GM18873 (cell line): Measurements from ENCODE around the gene KCNMA1.

Source experiments
- ATAC-seq: cut with Tn5 transposase; IDR thresholded peaks from one replicate; pipeline ENCODE4 v1.9.1; 2021; ENCODE audit warnings: mild to moderate bottlenecking, moderate library complexity, moderate number of reproducible peaks; ENCODE audit not compliant: unreplicated experiment, low FRiP score

KCNMA1 gene

DNA sequence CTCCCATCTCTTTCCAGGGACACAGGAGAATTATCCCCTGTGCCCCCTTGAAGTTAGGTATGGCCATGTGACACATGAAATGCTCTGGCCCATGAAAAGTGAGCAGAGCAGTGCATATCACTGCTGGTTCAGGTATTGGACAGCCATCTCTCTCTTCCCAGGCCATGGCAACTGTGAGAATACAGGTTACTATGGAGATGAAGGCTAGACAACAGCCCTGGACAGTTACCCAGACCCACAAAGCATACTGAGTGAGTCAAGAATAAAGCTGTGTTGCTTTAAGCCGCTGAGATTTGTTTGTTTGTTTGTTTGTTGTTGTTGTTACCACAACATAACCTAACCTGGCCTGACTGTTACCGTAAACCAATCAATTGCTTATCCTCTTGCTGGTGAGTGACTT, 722.3 kb downstream of the KCNMA1 start:
- no peak for ATAC-seq

DNA sequence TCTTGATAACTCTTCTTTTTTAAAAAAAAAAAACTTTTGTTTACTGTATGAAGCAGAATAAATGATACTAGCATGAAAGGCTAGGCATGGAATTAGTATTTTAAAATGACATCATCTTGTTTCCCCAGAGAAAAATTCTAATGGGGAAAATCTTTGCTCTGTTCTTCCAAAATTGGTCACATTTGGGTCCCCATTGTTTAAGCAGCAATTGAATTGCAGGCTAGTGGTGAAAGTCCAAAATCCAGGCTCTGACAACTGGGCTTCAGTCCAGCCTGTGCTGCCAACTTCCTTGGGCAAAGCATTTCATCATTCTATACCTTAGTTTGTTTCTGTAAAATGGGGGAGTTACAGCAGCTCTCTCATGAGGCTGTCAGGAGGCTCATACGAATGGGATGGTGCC, 726.4 kb downstream of the KCNMA1 start:
- ATAC-seq: no peak

DNA sequence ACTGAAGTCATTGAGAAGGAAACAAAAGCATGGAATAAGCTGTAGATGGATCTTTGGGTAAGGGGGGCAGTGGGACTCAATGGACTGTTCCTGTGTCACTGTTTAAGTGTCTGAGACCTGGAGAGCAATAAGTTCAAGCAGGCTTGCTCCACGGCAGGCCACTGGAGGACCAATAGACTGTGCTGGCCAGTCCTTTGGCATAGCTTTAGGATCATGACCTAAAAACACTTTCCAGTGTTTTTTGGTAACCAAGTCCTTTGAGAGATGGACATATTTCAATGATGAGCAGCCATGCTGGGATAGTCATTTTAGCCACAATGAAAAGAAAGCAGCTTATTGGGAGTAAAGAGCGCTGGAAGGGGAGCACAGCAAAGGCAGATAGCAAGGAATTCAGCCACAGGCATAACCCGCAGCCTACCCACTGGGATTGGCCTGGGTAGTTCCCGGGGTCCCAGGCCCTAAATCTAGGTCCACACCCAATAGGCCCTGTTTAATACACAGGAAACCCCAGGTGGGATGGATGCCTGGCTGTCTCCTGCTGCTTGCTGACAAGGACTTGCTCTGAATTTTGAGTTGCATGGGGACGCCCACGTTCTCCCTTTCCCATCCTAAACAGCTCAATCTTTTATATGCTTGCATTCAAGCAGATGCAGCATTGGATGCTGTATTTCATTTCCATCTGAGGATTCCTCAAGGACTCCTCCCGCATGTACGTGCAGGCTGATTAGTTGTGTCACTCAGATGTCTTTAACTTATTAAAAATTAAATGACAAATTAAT, 727.2 kb downstream of the KCNMA1 start:
- ATAC-seq: no peak

DNA sequence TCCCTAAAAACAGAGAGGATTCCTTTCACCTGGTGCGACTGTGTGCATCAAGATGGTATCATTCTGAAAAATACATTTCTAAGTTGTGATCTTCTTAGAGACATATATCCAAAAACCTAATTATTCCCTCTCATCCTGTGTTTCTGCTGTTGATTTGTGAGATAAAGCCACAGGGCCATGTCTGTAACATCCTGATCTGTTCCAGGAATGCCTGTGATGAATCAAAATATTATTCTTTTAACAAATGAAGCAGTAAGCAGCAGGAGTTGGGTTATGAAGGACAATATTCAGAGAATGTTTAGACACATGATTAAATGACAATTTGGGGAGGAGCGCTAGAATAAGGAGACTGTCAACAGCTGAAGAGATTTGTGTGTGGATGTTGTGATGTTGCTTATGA, 731.4 kb downstream of the KCNMA1 start:
- no peak for ATAC-seq

DNA sequence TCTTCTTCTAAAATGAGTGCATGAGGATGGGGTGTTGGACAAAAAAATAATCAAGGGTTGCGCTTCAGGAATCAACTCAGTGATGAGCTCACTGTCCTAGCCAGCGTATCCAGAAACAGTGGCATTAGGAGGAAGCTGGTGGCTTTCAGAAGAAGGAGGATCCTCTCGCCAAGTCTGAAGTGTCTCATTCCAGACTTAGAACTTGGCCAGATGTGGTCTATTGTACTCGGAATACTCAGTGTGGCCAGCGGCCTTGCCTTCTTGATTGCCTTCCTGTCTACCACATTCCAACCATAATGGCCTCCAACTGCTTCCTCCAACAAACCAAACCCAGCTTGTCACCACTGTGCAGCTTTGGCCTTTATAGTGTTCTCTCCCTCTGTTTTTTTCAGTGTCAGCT, 732.4 kb downstream of the KCNMA1 start:
- no peak for ATAC-seq

DNA sequence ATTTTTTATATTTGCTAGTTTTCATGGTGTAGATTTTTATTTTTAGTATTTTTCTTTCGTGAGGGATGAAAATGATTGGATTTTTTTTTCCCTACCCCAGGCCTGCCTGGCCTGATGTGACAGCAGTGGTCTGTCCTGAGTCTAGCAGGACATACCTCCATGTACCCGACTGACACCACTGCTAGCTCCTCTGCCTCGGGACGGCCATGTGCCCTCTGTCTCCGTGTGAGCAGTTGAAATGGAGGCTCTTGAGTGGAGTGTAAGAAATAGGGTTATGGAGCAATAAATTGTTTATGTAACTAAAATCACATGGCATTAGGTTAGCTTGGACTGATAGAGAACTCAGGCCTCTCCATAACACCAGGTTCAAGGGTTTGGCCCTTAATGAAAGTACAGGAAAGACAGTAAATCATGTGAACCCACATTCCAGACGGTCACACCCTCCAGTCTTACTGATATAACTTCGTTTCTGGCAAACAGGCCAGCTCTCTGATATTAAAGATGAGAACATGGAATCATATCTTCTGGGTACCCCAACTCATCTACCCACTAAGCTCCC, 734.1 kb downstream of the KCNMA1 start:
- no peak for ATAC-seq

DNA sequence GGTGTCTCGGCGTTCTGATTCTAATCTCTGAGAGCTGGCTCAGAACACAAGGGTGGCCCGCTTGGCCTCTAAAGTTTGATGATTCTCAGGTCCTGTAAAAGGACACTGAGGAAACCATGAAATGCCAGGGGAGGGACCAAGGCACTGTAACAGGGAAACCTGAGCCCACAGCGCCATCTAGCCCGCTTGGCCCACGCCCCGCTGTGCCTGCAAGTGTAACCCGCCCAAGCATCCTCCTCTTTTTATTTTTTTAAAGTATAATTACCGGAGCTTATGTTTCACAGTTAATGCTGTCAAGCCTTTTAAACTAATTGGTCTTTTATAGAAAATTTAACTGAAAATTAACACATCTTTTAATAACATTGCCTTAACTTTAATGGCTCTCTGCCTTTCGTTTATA, 734.7 kb downstream of the KCNMA1 start:
- no peak for ATAC-seq

DNA sequence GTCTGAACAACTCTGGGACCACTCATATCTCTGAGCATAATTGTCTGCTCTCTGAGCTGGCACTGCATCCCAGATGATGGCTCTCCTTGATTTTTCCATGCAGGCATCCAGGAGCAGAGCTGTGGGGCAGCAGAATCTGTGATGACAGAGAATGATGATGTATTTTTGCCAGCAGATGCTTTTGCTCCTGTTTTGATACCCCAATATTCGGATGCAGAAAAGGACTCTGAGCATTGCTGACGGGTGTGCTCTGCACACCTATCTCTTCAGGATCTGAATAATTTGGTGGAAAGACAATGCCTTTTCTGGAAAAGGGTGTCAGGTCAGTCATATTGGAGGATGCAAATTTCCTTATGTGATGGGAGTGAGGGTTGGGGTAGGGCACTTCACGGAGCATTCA, 735.9 kb downstream of the KCNMA1 start:
- ATAC-seq: no peak

DNA sequence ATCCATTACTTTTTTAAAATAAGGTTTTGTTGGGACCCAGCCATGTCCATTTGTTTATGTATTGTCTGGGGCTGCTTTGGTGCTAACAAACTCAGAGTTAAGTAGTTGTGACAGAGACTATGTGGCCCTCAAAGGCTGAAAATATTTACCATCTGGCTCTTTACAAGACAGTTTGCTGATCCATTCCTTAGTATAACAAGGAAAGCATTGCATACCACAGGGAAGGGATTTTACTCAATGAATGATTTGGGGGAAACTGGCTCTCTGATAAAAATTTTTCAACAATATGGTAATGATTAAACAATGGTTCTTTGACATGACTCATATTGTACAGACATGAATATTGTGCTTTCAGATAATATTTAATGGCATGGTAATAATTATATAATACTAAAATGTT, 738.1 kb downstream of the KCNMA1 start:
- no peak for ATAC-seq

DNA sequence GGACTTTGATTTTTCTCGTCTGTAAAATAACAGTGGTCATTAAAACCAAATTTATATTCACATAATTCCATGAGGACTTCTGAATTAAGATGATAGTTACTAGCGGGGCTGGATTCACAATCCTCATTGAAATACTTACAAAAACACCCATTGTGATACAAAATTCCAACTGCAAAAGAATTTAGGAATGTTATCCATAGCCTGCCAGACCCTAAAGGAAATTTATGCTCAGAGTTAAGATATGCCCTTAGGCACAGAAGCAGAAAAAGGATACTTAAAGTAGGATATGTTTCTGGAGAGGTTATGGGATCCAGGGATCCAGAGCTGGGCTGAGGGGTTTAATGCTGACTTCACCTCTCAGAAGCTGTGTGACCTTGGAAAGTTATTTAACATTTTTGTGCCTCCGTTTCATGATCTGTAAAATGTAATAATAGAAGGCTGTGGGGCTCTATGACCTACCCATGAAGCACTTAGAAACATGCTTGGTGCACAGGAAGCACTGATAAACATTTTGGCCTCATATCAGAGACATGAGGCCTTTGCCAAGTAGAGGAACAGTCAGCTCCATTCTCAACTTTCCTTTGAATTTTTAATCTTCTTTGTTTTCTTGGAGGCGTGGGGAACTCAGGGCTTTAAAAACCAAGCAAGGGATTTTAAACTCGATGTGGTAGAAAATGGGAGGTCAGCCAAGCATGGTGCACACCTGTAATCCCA, 744.7 kb downstream of the KCNMA1 start:
- ATAC-seq: no peak

DNA sequence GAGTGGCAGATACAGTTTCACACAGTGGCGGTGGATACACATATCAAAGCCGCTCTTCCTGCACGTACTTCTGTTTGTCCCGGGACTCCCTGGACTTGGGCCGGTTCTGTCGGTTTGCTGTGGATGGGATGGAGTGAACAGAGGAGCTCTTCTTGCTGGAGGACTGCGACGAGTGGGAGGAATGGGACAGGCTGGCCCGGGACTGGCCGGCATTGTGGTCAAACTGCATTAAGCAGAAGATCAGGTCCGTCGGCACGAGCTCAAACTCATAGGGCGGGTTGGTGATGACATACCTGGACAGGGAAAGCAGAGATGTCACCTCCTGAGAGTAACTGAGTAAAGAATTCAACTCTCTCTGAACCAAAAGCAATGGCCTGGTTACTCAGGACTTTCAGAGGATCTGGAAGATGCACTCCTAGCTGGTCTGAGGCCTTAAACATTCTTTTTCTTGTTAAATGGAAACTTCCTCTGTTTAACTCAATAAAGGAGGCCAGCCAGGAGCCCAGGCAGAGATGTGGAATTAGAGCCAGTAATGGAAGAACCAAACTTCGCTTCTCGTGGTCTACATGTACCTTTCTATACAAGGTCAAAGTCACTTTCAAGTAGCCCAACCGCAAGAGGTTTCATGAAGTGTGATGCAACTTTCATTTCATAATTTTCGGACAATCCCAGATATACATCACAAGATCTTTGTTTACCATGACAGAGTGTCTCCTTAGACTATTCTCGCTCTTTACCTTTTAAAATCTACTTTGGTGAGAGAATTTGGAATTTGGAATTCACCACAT, 750.2 kb downstream of the KCNMA1 start:
- ATAC-seq: no peak

DNA sequence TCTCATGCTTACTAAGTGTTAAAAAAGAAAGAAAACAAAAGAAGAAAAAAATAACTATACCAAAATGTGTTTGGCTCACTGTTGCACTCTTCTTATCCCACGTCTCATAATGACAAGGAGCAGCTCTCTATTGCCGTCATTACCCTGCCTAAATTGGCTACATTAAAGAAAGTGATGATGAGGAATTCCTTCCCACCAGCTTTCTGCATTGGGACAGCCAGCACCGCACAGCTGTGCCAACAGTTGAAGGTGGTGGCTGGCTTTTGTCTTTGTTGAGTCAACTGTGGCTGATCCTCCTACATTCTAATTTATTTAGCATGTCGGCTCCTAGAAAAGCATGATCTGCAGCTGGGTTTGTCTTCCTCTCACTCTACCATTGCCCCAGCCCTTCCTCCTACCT, 751.8 kb downstream of the KCNMA1 start:
- no peak for ATAC-seq

DNA sequence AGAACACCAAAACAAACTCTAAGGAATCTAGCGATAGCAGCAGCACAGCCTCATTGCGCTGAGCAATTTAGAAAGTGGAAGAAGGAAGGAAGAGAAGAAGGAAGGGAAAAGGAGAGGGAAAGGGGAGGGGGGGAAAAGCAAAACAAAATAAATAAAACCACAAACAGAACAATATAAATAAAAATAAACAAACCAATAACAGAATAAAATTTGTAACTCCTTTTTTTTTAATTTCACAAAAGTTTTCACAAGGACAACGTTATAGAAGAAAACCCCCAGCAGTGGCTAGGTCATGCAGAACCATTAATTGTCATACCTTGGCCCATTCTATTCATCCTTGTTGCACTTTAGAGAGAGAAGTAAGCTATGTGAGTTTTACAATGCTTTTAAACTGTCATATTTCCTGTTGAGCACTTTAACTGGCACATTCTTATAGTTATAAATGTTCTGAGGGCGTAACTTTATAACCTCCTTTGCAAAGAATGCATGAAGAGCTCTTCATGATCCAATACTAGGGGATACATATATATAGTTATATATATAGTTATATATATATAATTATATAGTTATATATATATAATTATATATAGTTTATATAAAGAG, 752.8 kb downstream of the KCNMA1 start:
- no peak for ATAC-seq

DNA sequence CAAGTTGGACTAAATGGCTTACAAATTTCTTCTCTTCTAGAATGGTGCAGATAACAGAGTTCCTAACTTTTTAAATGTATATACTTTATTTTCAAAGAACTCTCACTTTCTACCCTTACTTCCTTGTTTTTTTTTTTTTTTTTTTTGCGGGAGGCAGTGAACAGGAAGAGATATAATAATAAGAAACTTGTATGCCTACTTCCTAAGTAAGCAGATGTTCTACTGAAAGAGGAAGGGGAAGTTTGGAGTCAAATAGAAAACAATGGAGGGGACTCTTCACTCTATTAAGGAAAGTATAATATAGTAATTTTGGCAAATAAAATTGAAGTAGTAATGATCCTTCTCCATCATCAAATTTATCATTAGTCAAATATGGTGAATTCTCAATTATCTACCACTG, 754.0 kb downstream of the KCNMA1 start:
- ATAC-seq: no peak

DNA sequence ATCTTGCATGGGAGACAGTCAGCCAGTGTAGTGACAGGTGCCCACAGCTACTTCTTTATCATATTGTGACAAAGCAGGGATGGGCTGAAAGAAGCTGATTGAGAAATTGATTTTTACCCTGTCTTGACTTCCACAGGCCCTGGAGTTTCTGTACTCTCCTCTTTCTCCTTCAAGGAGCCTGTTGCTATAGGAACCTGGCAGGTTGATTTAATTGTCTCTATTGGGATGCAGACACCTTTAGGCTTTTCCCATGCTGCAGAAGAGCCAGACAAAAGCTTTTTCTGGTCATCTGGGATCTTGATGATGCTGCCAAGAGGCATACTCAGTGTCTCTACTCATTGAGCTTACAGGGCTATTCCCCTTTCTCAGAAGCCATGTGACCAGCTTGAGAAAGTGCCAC, 754.8 kb downstream of the KCNMA1 start:
- ATAC-seq: no peak

DNA sequence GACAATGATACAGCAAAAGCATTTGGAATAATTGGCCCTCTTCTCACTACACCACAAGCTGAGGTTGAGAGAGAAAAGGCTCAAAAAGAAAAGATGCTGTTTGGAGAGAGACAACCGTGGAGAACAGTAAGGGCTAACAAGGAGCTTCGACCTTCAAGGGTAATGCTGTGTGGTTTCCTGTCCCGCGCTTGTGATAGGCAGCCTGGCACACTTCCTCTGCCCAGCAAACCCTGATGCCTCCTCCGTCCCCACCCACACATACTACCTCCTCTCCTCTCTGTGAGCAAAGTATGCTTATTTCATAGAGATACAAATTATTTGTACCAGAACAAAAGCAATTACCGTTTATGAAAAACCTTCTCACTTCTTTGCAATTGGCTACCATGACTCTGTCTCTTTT, 755.4 kb downstream of the KCNMA1 start:
- peak; percentile 65 for ATAC-seq

DNA sequence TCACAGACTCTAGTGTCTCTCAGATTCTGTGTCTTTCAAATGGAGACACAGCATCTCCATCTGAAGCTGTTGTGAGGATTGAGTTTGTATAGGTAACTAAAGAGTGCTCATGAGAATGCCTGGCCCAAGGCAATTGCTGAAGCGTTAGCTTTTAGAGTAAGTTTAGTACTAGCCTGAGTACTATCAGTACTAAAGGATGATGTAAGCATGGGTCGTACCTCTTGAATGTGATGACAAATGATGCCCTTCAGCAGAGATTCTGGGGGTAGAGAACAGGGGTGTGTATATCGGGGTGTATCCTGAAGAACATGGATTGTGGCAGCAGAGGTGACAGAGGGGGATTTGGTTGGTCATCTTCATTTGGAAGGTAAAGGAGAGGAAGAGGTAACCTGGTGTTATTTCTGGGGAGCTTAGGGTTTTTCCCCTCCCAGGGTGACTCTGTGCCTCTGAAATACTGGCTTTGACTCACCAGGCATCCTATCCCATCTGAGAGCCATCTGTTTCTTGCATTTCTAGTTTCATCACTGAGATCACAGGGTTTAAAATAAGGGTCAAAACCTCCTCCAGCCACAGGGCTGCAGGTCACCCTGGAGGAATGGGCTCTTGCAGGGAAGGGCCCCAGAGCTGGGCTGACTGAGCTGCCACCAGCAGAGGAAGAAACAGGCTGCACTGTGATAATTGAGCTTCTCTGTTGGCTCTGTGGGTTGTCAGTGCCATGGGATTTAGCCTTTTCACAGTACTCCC, 756.0 kb downstream of the KCNMA1 start:
- ATAC-seq: peak; percentile 94

DNA sequence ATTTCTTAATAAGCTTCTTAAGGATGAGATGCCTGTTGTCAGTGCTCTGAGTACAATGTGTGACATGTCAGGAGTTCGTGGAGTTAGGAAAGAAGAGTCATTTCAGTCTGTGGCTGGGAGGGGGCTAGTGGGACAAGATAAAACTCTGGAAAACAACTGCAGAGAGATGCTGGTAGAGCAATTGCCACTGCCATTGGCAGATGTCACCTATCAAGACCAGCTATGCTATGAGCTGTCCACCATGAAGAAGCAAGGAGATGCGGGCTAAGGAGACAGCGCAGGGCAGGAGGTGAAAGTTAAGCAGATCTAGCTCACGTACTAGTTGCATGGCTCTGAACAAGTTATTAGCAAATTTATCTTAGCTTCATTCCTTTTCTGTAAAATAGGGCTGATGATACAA, 756.7 kb downstream of the KCNMA1 start:
- ATAC-seq: no peak

DNA sequence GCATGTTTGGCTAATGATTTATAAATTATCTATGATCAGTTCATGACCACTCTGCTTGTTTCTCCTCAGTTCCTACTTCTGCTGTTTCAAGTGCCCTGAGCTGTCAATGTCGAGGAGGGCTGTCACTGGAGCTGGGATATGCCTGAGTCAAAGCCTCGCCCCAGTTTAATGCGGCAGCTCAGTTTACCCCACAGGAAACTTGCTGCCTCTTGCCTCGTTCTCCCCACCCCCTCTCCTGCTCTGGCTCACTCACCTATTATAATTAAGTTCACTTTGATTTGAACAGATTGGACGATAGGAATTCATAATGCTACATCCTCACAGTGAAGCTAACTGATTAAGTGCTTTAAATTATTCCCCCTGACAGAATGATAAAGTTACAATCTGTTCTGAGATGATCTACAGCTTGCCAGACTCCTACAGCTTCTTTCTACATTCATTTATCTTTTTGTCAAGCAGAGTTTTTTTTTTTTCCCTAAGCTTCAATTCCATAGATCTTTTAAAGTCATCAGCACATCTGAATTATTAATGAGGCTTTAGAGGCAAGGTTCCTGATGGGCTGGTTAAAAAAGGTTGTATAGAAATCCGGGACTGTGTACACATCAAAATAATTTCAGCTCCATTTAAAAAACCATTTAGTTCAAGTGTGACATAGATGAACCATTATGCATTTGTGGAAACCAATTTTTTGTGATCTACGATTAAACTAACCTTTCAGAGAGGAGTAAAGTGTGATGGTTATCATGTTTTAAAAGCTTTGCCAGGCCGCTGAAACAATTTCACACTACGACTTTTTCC, 758.3 kb downstream of the KCNMA1 start:
- ATAC-seq: no peak
